Ramos (cell line): ENCODE results near the gene CCT5.

Experiments
- in situ Hi-C: fragments of 300-500 bp; cut with MboI; formaldehyde crosslinking; loops from one replicate; pipeline ENCODE4 v1.14.3; 2022; ENCODE audit warnings: low sequenced_read_pairs; ENCODE audit not compliant: unreplicated experiment

CCT5 gene

DNA sequence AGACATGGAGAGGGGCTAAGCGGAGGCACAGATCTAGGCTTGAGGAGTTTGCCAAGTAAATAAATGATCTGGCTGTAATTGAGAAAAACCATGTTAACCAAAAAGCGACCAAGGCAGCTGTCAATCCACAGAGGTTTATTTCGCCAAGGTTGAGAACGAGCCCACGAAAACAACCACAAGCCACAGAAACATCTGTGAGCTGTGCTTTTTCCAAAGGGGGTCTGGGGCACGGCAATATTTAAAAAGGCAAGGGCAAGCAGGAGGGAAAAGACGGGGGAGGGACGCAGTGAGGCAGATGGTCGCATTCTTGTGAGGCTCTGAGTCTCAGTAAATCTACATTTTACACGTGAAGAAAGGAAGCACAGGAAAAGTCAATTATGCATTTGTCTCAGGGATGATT, 25.4 kb downstream of the CCT5 start:
- in situ Hi-C loops = loop anchor here (25.0 kb wide), 1 partner anchor 137 kb away; no protein-coding TSS in a partner anchor

DNA sequence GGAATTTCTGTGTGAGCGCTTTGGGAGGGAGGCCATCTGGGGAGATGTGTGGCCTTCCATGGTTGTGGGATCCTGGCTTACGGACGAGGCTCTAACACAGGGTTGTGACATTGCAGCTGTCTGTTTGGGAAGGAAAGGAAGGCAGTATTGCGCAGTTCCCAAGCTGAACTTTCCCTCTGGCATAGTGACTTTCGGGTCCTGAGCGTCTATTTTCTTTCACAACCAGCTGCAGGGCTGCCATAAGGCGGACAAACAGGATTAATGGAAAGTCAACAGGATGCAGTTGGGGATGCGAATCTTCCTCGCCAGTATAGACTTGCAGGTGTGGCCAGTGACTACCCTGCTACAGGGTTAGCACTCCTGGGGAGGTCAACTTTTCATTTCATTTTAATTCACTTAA, 25.9 kb downstream of the CCT5 start:
- in situ Hi-C loops = loop anchor here (25.0 kb wide), 1 partner anchor 136 kb away; no protein-coding TSS in a partner anchor

DNA sequence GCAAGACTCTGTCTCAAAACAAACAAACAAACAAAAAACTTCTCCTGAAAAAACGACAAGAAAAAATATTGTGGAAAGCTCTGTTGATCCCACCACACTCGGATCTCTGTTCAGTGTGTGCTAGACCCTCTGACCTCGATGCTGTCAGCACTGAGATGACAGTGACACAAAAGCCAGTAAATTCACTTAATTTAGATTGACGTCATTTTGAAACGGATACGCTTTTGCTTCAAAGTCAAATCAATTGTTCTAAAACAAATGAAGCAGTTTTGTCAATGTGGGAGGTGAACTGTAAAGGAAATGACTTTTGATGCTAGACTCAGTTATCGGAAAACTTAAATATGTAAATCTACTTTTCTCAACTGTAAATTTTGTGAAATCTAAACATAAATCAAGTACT, 26.6 kb downstream of the CCT5 start:
- in situ Hi-C loops = loop anchor here (25.0 kb wide), 1 partner anchor 136 kb away; no protein-coding TSS in a partner anchor

DNA sequence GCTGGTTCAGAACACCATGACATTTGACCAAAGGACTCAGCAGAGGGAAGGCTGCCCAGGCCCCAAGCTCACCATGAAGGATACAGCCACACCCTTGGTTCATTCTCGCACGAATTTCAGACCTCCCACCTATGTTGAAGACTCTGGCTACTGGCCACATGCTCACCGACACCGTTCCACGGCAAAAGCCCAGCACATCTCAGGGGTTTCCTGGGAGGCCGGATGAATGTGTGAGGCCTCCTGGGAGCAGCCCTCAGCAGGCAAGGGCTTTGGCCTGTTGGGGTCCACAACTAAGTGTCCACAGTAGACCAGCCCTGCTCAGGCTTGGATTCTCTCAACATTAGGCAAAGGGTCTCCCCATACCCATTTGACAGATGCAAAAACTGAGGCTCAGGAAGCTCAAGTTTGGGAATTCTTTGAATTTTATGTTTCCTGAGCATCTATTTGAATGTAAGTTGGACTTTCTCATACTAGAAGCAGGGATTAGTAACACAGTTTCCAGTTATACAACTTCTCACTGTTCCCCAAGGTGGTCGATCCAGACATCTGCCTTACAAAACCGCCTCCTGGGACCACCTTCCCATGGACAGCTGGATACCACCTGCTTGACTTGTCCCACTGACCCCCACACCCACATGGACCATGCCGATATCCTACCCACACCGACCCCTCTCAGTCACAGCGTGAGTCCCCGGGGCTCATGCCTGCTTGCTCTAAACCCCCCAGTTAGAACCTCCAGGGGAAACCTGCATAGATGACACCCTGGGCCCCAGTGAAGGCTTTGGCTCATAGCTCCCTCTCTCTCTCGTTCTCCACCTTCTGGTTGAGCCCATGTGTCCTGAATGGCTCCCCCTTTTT, 27.9 kb downstream of the CCT5 start:
- in situ Hi-C loops = loop anchor here (25.0 kb wide), 1 partner anchor 134 kb away; no protein-coding TSS in a partner anchor

DNA sequence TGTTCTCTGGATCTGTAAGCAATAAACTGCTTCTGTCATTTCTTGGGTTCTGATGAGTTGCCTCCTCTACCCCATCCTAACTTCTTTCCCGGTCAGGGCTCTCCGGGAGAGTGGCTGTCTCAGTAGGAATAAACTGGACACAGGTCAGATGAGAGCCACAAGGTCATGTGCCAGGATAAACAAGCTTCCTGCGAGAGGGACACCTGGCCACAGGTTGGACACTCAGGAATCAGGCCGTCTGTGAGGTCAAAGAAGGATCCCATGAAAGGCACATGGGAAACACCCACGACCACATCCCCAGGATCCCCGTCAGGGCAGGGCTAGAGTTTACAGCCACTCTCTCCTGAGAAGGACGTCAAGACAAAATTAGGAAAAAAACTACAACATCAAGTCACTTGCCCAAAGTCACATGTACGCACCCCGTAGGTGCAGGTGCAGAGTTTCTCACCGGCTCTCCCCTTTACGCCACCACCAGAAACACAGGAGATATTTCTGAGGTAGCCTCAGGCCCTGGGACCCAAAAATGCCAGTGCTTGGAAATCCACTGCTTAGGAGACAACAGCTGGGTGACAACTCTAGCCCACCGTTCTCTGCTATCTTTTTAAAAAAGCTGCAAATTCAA, 28.7 kb downstream of the CCT5 start:
- in situ Hi-C loops = loop anchor here (25.0 kb wide), 1 partner anchor 134 kb away; no protein-coding TSS in a partner anchor

DNA sequence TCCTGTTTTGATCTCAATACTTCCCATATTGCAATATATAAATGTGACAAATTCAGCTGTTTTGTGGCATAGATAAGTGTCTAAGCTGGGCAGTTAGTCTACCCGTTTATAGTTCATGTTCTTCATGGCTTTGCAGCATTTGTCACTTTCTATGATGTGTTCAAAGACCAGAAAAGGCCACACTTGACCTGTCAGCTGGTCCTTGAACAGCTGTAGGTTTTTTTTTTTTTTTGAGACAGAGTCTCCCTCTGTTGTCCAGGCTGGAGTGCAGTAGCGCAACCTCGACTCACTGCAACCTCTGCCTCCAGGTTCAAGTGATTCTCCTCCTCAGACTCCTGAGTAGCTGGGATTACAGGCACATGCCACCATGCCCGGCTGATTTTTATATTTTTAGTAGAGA, 29.2 kb downstream of the CCT5 start:
- in situ Hi-C loops = loop anchor here (25.0 kb wide), 1 partner anchor 133 kb away; no protein-coding TSS in a partner anchor

DNA sequence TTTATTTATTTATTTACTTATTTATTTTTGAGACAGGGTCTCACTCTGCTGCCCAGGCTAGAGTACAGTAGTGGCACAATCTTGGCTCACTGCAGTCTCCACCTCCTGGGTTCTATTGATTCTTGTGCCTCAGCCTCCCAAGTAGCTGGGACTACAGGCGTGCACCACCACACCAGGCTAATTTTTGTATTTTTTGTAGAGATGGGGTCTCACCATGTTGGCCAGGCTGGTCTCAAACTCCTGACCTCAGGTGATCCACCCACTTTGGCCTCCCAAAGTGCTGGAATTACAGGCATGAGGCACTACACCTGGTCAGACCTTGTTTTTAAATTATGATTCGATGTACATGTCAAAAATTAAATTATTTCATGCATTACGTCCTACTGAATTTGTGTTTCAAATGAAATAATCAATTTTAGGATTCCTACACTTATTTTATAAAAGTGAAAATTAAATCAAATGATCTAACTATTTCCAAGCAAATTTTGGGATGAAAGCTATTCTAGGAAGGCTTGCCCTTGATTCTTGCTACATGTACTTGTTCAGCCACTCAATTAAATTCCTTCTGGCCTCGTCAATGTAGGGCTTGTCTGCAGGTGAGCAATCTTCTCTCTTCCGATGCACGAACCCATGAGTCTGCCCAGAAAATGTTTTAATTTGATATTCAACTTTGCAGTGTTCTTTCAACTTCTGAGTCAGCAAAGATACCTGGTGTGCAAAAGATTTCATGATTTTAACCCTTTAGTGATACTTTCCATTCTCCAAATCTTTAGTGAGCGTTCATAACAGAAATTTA, 30.0 kb downstream of the CCT5 start:
- in situ Hi-C loops = loop anchor here (10.0 to 25.0 kb wide), 2 partner anchors 132 to 345 kb away; no protein-coding TSS in a partner anchor

DNA sequence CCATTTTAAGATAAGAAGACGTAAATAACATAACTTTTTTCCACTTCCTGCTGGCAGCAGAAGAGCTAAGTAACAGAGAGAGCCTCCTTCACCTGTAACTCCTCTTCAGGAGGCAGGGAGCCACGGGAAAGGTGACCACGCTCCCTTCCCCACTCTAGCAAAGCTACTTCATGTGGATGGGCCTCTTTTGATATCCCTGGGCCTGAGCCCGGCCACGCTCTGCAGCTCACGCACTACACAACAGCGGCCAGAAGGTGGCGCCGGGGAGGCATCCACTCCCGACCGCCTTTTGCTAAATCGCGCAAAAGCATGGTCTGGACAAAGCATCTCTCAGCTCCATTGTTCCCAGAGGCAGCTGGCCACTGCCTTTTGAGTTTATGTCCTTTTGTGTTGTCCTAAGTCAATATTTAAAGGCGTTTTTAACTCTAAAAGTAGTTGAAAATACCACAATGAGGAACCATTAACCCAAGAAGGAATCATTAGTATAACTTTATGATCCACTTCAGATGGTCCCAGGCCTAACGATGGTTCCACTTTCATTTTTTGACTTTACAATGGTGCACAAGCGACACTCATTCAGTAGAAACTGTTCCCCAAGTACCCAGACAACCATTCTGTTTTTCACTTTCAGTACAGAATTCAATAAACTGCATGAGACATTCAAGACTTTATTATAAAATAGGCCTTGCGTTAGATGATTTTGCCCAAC, 34.0 kb downstream of the CCT5 start:
- in situ Hi-C loops = loop anchor here (10.0 to 25.0 kb wide), 2 partner anchors 128 to 341 kb away; no protein-coding TSS in a partner anchor

DNA sequence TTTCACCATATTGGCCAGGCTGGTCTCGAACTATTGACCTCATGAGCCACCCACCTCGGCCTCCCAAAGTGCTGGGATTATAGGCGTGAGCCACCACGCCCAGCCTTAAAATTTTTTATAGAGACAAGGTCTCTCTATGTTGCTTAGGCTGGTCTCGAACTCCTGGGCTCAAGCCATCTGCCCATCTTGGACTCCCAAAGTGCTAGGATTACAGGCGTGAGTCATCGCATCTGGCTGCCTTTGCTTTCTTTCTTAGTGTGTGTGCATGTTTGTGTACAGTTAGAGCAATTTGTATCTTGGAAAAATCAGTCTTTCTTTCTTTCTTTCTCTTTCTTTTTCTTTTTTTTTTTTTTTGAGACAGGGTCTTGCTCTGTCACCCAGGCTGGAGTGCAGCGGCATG, 35.3 kb downstream of the CCT5 start:
- in situ Hi-C loops = loop anchor here (10.0 to 25.0 kb wide), 2 partner anchors 127 to 339 kb away; no protein-coding TSS in a partner anchor

DNA sequence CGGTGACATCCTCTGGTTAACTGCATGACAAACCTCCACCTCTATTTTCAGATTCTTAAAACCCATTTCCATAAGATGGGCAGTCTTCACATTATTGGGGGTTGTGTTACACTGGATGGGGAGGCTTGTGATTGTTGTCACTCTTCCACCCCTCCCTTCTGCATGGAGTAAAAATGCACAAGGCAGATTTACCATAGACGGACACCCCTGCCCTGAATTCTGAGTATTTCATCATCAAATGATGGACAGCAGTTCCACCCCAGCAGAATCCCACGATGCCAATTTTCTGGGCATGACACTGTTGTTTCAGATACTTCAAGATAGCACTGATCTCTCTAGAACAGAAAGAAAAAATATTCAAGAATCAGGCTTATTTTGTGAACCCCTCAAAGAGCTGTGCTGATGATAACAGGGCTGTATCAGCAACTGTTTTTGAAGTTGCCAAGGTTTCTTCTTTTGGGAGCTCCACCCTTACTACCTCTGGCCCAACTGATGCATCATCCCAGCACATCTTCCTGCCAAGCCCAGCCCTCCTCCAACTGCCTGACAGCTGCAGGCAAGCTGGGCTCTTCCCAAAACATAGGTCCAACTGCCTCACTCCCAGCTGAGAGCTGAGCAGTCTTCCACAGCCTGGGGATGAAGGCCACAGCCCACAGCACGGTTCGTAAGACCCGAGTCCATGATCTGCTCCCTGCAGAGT, 36.2 kb downstream of the CCT5 start:
- in situ Hi-C loops = loop anchor here (10.0 to 25.0 kb wide), 2 partner anchors 126 to 338 kb away; no protein-coding TSS in a partner anchor

DNA sequence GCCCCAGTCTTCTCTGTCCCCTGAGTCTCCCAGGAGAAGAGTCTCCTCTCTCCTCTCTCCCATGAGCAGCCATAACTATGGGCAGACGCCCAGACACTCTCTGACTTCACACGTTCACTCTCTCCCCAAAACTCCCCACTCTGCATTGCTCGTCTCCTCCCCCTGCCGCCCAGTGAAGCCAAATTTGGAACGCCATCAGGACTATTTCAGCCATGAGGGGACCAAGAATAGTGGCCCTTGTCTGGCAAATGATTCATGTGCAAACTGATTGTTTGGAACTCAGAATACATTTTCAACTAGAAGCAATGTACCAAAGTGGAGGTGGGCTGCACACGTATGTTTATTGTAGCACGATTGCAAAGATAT, 36.8 kb downstream of the CCT5 start:
- in situ Hi-C loops = loop anchor here (10.0 to 25.0 kb wide), 2 partner anchors 125 to 338 kb away; no protein-coding TSS in a partner anchor

DNA sequence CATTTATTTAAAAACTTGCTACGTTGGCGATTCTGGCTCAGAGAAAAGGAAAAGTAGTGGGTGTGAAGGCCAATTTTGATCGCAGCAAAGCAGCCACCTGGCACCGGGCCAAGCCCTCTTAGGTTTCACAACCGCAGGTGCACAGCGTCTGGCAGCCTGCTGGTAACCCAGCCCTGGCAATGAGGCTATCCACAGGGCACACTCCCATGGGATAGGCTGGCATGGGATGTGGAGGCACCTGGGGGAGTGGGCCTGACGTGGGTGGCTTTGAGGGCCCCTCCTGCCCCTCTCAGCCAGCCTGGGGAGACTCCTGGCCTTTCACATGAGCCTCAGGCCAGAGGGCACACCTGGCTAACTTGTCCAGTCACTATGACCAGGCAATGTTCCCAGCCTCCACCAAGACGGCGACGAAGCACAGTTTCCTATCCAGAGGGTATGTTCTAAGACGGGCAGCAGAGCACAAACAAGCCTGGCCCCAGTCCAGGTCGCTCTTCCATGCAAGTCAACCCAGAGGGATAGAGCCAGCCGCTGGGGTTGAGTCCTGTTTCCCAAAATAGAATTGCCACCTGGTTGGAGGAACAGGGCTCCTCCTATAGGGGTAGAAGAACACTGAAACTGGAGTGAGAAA, 38.6 kb downstream of the CCT5 start:
- in situ Hi-C loops = loop anchor here (10.0 to 25.0 kb wide), 2 partner anchors 124 to 336 kb away; no protein-coding TSS in a partner anchor

DNA sequence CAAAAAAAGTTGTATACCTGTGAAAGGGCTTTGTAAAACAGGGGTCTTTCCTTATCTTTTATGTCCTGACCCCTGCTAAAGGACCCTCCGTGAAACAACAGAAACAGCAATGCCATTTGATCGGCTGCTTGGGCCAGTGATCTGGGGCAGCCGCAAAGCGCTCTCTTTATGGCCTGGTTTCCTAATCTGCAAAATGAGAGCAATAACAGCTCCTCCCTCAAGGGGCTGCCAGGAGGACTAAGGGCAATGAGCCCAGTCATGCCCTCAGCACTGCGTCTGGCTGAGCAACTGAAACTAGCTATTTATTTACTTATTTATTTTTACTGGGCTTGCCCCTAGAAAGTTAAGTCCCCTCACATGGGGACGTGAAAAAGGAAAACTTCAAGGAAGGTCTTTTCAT, 39.3 kb downstream of the CCT5 start:
- in situ Hi-C loops = loop anchor here (10.0 to 25.0 kb wide), 2 partner anchors 123 to 335 kb away; no protein-coding TSS in a partner anchor

DNA sequence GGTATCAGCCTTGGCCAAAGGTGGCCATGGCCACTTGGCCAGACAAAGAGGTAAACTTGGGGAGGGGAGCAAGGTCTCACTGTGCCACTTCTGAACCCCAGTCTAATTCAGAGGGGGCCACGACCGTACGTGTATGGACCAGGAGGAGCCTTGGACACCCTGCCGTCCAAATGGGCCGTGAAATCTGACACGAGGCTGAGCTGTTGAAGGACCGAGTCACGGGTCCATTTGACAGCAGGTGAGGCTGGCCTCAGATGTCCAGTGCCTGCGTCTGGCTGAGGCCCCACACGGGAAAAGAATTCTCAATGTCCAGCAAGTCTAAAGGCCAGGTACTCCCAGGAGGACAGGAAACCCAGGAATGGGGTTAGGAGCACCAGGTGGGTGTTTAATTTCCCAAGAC, 39.9 kb downstream of the CCT5 start:
- in situ Hi-C loops = loop anchor here (10.0 to 25.0 kb wide), 2 partner anchors 122 to 335 kb away; no protein-coding TSS in a partner anchor

DNA sequence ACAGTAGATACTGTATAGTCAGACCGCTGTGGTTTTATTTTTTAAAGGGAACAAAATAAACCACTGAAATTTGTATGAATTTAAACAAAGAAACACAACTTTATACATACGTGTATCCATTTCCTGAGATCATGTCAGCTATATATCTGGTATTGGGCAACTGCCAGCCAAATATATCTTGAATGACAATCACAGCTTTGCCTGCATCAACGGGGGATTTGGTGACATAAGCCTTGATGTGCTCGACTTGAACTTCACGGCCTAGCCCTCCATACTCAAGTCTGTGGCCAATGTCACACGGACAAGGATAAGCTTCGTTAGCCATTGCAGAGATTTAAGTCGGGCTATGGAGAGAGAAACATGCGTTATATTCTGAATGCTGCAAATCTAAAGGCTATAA, 40.4 kb downstream of the CCT5 start:
- in situ Hi-C loops = loop anchor here (25.0 kb wide), 1 partner anchor 122 kb away; no protein-coding TSS in a partner anchor

DNA sequence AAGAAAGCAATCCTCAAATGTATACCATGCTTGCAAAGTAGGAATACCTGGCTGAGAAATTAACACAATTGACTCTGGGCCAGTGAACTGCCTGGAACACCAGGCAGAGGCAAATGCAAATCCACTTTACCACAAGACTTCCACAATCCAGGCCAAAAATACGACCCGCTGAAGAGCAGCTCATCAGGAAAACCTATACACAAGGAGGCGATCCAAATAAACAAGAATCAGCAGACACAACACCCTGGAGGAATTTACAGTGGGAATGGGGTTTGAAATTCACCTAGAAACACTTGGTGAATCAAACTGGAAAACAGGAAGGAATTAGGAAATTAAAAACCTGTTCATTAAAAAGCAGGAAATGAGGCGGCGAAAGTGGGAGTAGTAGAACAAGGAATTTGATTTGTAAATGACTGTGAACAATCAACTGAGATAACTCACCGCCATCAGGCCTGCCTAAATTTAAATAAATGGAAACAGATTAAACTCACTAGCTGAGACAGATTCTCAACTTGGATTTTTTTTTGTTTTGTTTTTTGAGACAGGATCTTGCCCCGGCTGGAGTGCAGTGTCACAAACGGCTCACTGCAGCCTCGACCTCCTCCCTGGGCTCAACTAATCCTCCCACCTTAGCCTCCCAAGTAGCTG, 41.7 kb downstream of the CCT5 start:
- in situ Hi-C loops = loop anchor here (25.0 kb wide), 1 partner anchor 120 kb away; no protein-coding TSS in a partner anchor

DNA sequence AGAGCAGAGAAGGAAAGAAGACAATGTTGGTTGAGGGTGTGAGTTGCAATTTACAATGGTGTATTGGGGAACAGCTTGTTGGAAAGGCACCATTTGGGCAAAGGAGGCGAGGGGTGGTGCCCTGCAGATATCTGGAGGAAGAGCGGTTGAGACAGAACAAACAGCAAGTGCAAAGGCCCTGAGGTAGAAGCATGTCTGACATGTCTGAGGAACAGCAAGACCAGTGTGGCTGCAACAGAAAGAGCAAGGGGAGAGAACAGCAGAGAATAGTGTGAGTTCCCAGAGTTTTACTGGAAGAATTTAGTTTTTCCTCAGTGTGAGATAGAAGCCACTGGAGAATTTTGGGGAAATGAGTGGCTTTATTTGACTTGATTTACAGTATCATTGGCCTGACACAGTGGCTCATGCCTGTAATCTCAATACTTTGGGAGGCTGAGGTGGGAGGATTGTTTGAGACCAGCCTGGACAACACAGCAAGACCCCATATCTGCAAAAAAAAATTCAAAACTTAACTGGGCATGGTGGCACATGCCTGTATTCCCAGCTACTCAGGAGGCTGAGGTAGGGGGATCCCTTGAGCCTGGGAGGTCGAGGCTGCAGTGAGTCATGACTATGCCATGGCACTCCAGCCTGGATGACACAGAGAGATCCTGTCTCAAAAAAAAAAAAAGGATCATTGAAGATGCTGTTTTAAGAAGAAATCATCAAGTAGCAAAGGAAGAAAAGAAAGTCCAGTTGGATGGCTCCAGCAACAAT, 44.0 kb downstream of the CCT5 start:
- in situ Hi-C loops = loop anchor here (25.0 kb wide), 1 partner anchor 118 kb away; no protein-coding TSS in a partner anchor
